ENCODE measurements around the gene NKX1-1.
"Not testable (repeated sequence)": the region's sequence is repeated elsewhere in the genome, so short reads cannot be mapped to it uniquely, and the experiment has no call there.

Gene NKX1-1

DNA sequence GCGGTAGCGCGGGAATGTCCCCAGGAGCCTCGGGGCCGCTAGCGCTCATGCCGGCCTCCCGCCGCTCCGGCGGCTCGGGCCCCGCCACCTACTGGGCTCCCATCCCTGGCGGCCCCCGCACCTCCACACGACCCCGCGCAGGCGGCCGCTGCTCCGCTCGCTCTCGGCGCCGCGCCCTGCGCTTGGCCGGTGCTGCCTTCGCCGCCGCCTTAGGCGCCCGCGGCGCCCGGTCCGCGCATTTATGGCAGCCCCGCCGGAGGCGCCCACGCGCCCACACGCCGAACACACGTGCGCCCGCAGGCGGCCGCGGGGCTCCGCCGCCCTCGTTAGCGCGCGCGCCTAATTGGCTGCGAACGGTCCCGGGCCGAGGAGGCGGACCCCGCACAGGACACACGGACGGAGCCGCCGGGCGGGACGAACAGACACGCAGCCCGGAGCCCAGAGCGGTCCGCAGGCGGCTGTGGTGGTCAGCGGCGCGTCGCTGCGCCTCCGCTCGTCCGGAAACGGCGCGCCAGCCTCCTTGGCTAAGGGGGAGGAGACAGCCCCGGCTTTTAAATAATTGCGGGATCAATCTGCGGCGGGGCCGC lies at the start of gene NKX1-1:
Gene NKX1-1, minus strand, starts transcription at position 49 of the 587 bp plus-strand sequence. Its CDS starts 0 bp downstream, at position 49.
- no peak for DNase-seq

DNA sequence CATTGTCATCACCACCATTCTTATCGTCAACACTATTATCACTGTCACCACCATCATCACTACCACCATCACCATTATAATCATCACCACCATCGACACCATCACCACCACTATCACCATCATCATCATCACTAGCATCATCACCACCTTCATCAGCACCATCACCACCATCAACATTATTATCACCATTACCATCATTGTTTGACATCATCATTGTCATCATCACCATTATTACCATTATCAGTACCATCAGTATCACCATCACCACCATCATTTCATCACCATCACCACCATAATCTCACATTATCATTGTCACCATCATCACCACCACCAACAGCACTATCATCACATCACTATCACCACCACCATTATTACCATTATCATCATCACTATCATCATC lies 47.5 kb upstream of the NKX1-1 start:
- DNase-seq, result no peak

DNA sequence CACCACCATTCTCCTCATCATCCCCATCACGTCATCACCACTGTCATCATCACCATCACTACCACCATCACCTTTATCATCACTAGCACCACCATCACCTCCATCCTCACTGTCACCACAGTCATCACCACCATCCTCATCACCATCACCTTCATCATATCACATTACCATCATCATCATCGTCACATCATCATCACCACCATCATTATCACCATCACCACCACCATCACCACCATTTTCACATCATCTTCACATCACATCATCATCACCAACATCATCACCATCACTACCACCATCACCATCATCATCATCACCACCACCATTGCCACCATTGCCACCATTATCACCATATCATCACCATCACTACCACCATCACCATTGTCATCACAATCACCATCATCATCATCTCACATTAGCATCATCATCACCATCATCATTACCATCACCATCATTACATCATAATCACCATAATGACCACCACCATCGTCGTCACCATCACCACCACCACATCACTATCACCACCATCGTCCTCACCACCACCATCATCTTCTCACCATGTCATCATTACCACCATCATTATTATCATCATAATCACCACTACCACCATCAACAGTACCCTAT lies 46.3 kb upstream of the NKX1-1 start:
- DNase-seq, result no peak

DNA sequence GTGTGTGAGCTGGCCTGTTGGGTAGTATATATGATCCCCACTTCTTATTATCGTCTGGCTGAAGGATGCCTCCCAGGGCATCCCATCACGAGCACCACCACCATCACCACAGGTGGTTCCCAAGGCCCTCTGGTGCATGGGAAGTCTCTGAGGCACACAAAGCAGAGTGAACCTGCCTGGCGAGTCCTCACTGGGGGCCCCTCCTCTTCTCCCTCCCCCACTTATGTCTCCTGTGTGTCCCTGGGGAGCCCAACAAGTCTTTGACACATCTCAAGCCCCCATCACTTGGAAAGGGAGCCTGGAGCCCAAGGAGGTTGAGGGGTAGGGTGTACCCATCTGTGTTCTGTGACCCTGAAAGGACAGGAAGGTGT lies 45.5 kb upstream of the NKX1-1 start:
- no peak for DNase-seq

DNA sequence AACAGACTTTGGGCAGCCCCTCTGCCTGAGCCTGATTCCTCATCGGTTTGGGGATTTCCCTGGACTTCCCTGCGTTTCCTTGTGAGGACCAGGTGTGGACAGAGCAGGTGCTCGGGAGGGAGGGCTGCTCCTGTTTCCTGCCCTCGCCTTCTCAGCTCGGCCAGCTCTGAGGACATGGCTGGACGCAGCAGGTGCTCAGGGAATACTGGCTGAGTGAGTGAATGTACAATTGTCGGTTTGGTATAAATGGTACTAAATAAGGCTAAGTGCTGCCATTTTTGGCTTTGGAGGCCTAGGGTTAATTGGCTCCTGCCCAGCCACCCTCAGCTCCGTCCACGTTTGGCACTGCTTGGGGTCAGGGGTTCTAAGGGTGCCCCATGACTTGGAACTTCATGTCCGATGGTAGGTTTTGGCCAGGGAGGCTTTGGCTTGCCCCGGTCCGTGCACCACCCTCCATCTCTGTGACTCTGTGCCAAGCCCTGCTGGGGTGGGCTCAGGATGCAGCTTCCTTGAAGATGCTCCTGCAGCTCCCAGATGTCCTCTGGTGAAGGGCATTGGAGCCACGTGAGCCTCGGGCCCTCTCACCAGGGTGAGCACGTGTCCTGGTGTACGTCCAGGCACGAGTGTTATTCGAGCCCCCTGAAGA lies 45.0 kb upstream of the NKX1-1 start:
- DNase-seq, result no peak

DNA sequence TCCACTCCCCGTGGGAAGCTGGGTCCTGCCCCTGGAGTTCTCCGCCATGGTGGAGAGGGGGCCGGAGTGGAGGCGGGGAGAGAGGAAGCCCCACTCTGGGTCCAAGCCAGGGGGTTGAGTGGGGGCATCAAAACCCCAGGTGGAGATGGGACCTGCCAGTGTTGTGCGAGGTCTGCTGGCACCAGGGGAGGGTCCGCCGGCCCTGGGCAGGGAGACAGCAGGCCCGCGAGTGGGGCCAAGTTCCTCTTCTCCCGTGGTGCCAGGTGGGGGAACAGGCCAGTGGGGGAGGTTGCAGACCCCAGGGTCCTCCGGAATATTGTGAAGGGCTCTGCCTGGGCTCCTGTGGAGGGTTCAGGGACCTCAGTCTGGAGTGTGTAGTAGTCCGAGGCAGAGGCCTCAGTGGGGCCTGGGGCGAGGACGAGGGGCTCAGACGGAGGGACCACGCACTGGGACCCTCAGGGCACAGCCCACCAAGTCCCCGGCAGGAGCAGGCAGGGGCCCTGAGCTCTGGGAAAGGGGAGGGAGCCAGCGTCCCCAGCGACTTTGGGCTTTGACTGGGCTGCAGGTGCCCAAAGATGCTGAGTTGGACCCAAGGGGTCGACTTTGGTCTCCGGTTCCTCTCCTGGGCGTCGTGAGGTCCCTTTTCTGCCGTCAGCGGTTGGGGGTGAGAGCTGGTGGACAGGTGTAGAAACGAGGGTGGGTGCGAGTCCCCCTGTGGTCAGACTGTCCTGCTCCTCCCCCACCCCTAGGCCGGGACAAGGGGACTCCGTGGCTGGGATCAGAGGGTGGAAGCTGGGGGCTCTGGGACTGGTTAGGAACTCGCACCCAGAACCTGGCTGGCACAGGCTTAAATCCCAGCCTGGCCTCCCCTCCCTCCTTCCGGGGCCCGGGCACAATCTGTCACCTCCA lies 43.8 kb upstream of the NKX1-1 start:
- no peak for DNase-seq

DNA sequence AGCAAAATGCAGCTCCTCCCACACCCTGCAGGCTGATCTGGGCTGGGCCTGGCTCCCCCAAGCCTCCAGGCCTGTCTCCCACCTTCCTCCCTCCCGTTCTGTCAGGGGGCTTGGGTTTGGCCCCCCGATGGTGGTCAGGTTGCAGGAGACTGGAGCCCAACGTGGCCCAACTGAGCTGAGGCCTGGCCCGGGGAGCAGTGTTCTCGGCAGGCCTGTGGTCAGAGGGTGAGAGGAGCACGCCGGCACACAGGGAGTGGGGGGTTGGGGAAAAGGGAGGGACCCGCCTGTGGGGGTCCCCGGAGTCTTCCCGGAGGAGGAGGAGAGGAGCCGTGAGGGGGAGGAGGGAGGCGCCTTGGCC lies 43.2 kb upstream of the NKX1-1 start:
- DNase-seq, result no peak

DNA sequence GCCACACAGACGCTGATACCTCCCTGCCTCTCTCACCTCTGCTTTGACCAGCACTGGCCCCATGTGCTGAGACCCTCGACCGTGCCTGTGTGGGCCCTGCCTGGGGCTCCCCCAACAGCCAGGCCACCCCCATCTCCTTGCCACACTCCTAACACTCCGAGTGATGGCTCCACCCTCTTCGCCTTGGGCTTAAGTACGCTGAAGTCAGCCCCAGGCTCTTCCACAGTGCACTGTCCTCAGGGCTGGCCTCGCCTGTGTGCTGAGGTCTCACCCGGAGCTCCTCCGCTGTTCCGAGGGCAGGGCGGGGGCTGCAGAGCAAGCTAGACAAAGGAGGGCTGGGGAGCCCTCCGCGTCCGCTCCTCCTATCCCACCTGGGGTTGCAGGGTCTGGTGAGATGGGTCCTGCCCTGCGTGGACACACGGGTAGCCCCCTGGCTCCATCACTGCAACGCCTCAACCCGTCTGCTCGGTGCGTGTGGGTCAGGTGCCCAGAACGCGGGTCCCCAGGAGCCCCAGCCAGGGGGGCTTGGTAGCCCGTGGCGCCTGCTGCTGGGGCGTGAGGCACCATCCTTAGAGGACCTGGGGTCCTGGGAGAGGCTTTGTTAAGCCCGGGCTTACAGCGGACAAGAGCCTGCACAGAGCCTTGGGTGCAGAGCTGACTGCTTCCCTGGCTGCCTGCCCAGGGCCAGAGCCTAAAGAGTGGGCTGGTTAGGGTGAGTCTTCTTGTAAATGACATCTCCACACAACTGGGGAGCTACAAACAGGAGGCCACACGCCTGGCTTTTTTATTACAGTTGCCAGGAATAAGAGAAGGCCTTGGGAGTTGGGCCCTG lies 42.6 kb upstream of the NKX1-1 start:
- DNase-seq, result no peak

DNA sequence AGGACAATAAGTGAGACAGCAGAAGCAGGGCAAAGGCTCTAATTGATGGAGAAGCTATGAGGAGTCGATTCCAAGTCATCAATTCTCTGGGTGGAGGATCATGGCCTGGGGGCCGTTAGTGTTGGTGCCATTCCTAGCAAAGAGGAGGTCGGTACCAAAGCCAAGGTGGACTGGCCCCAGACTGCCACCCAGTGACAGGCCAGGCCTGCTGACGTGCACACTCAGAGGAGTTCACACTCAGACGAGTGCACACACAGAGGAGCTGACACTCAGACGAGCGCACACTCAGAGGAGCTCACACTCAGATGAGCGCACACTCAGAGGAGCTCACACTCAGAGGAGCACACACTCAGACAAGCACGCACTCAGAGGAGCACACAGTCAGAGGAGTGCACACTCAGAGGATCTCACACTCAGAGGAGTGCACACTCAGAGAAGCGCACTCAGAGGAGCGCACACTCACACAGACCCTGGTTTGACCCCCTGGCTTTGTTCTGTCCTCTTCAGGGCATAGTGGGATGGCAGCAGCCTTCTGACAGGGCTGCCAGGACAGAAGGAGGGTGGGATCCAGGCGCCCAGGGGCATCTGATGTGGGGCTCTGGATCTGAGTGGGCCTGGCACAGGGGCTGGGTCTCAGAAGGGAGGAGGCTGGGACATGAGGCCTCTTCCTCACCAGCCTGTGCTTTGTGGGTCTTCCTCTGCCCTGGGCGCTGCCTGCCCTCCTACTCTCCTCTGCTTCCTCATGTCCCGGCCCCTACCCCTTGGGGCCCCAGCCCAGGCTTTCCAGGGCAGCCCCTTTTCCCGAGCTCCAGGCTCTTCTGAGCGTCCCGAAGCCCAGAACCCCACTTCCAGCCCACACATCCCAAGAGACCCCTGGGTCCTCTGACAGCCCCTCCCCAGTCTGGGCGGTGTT lies 41.7 kb upstream of the NKX1-1 start:
- DNase-seq, result no peak

DNA sequence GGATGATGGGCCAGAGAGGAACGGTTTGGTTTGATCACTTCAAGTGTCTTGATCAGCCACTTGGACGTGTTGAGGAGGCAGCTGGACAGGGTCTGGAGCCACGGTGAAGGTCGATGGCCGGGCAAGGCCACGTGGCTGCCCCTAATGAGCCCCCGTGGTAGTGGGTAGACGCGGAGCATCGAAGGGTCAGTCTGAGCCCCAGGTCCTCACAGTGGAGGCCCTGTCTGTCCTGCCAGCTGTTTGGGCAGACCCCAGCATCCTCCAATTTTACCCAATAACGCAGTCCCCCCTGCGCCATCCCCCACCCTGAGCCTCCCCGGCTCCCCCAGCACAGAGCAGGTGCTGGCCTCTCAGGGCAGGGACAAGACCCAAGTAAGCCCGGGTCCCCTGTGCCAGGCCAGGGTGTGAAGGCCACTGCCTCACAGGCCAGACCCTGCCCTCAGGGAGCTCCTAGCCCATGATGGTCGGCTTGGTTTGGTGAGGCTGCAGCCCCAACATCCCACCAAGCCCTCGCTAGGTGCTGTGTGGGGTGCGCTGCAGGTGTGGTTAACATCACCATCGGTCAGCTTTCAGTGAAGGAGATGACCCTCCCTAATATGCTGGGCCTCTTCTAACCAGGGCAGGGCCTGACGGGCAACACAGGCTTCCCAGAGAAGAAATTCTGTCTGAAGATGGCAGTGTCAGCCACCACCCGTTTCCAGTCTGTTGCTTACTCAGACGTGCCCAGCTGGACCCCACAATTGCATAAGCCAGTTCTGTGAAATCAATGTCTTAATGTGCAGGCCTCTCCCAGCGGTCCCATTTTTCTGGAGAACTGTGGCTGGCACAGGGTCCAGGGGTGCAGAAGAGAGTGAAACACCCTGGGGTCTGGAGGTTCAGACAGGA lies 40.5 kb upstream of the NKX1-1 start:
- DNase-seq, result no peak

DNA sequence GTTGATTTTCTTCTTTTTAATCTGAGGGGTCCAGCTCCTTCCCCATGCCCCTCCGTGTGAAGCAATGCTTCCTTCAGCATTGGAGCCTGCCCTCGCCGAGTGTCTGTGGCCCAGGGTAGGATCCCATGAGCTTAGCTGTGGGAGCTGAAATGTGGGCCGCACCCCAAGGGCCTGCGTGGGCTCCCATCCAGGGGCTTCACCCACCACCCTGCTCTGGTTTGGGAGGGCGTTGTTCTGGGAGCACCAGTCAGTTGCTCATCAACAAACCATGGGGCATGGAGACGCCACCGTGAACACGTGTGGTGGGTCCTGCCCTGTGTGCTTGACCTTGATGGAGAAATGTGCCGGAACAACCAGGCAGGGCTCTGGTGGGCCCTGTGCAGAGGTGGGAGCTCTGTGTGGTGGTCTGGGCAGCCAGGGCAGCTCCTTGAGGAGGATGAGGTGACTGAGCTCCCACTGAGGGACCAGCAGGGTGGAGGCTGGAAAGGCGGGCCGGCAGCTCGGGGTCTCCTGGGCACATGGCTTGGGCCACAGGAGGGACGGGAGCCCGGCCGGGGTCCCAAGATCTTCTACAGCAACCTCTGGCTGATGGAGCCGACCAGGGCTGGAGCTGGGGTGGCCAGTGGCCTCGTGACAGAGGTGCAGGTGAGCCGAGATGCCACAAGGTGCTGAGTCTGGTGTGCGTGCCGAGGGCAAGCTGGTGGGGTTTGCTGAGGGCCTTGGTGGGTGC lies 39.6 kb upstream of the NKX1-1 start:
- DNase-seq, result no peak

DNA sequence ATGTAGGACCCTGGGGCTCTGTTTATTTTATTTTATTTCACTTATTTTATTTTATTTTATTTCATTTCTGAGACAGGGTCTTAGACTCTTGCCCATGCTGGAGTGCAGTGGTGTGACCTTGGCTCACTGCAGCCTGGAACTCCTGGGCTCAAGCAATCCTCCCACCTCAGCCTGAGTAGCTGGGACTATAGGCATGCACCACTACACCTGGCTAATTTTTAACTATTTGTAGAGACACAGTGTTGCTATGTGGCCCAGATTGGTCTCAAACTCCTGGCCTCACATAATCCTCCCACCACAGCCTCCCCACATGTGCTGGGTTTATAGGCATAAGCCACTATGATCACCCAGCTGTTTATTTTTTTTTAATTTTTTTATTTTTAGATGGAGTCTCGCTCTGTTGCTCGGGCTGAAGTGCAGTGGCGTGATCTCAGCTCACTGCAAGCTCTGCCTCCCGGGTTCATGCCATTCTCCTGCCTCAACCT lies 37.5 kb upstream of the NKX1-1 start:
- DNase-seq, result not testable (repeated sequence)

DNA sequence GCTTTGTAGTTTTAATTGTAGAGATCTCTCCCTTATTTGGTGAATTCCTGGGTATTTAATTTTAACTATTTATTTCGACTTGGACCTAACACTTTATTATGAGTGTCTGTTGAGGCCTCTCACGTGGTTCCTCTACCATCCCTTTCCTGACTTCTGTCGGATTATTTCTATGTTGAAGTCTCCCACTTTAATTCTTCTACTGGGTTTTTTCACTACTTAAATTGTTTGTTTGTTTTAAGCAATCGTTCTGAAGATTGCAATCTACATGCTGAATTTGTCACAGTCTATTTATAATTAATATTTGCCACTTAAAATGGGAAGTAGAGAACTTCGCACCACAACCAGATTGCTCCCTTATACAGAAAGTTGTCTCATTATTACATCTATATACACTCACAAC lies 20.8 kb upstream of the NKX1-1 start:
- DNase-seq, result no peak

DNA sequence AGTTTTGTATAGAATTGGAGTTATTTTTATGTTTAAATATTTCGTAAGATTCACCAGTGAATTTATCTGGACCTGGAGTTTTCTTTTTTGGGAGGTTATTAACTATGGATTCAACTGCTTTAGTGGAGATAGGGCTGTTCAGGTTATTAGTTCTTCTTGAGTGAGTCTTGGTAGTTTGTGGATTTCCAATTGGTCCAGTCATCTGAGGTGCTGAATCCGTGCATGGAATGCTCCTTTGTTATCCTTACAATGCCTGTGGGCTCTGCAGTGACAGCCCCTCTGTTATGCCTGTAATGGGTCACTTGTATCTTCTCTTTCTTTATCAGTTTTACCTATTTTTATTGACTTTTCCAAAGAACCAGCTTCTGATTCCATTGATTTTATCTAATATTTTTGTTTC lies 15.4 kb upstream of the NKX1-1 start:
- no peak for DNase-seq

DNA sequence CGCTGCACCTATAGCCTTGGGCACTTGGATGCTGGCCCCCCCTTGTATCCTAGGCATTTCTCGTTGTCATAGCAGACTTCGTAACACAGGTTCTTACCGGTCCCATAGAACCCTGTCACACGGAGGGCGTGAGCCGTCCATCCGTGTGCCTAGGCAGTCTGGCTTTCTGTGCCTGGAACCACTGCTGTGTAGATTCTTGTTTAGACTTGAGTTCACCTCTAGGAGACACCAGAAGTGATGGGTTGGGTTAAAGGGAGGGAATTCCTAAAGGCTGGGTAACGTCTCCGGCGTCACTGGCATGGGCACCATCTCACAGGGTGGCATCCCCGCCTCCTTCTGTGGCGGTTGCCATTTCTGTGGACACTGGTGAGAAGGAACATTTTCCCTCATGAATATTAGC lies 13.5 kb upstream of the NKX1-1 start:
- DNase-seq, result no peak

DNA sequence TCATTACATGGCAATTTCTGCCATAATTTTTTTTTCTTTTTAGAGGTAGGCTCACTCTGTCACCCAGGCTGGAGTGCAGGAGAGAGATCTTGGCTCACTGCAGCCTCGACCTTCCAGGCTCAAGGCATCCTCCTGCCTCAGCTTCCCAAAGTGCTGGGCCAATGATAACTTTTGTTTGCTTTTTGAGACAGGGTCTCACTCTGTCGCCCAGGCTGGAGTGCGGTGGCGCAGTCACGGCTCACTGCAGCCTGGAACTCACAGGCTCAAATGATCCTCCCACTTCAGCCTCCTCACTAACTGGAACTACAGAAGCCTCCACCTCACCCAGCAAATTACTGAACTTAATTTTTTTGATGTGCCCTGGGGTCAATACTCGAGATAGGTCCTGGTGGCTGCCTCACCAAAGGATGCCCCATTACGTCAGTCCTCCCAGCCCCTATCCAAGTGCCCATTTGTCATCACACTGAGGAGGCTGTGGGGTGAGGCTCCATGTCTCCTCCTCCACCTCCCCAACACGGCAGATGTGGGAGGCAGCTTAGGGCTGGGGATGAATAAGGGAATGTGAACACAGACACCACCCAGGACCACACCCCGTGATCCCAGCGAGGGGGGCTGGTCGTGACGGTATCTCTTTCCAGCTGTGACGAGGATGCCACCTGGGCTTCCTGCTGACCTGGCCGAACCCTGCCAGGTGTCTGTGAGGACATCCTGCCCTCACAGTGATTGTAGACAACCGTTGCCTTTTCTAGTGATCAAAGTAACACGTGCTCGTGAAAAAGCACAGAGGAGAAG lies 12.4 kb upstream of the NKX1-1 start:
- DNase-seq, result no peak

DNA sequence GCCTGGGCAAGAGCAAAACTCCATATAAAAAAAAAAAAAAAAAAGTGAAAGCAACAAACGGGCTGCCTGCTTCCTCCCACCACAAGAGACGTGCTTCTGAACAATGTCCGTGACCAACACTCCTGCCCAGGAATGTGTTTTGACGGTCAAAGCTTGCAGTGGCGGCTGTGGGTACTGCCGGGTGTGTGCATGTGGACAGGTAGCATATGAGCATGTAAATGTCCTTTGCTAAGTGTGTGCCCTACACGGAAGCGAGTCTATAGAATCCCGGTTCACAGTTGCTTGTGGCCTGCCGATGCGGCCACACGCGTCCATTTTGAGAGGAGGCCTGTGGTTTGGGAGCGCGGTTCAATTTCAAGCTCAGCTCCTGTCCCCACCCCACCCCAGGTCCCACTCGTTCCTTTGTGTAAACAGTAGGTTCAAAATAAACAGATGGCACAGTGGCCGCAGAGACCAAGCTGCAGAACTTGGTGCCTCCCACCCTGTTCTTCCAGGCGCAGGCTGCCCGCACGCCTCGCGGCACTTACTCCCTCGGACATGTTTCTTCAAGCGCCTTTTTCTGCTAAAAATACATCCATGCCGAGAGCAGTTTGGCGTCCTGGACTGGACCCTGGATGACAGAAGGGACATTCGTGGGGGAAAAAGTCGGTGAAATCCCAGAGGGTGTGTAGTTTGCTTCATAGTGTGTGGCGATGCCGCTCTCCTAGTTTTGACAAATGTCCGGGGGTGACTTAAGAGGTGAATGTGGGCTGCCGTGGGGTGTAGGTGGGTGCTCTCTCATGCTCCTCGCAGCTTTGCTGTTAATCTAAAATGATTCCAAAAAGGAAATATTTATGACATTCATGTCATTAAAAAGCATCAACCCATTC lies 11.5 kb upstream of the NKX1-1 start:
- no peak for DNase-seq

DNA sequence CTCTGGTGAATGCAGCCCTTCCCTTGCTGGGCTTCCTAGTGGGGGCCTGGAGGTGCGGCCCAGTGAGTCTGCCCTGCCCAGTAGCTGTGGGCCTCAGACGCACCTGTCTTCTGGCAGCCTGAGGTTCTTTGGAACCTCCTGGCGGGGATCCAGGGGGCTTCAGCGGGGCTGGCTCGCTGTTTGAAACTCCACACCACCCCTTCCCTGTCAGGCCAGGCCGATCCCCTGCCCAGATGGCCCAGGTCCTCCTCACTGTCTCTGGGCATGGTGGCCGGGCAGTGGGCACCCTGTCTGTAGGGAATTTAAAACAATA lies 10.7 kb upstream of the NKX1-1 start:
- no peak for DNase-seq

All from MV-4-11 (cell line).